Measurements from ENCODE around the gene KLHL40.

DNA sequence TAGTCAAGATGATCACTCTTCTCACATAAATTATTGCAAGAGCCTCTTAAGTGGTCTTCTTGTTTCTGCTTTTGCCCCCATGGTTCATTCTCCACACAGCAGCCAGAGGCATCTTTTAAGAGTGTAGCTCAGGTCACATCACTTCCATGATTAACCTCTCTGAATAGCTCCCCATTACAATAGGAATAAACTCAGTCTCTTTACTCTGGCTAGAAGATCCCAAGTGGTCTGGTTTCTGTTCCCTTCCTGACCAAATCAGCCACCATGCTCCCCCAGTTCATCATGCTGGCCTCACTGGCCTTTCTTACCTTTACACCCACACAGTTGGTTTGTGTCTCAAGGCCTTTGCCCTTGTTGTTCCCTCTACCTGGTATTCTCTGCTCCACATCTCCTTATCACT is 9.0 kb downstream of the KLHL40 start:
- no peak for TF ChIP-seq POLR2A (IDR thresholded peaks at IDR 0.05)
- no peak for TF ChIP-seq CTCF (IDR thresholded peaks at IDR 0.05)

Measured in heart left ventricle (tissue), 13 donors.